Sigmoid colon (tissue), 7 donors: ENCODE data around the gene ZNF273. TPM values are rescaled to one million over a fixed set of nuclear protein-coding genes. Genes with fewer than 3 reads are reported as not detected.
A peak's percentile ranks its signal among the peaks of the same experiment; 100 is the strongest.
"Not testable (repeated sequence)": the region's sequence is repeated elsewhere in the genome, so short reads cannot be mapped to it uniquely, and the experiment has no call there.

Source experiments
- DNase-seq: peaks from one replicate; pipeline ENCODE4 v3.0.0-alpha.2; 2019
- H3K27ac ChIP-seq, 4 donors: fragments of 200-600 bp; sonication (generic); one replicate each; pipeline ENCODE4 v1.5.1; 2016 to 2019; ENCODE audit warnings: mild to moderate bottlenecking in 1 of 4
- H3K27me3 ChIP-seq, 3 donors: fragments of 200-600 bp; sonication (generic); one replicate each; pipeline ENCODE4 v1.5.1; 2019; ENCODE audit warnings: mild to moderate bottlenecking in 1 of 3
- H3K36me3 ChIP-seq, 4 donors: fragments of 200-600 bp; sonication (generic); one replicate each; pipeline ENCODE4 v1.5.1; 2016 to 2019
- H3K4me1 ChIP-seq, 4 donors: fragments of 200-600 bp; sonication (generic); one replicate each; pipeline ENCODE4 v1.5.1; 2017 to 2019
- H3K4me3 ChIP-seq, 4 donors: fragments of 200-600 bp; sonication (generic); one replicate each; pipeline ENCODE4 v1.5.1; 2017 to 2019; ENCODE audit warnings: mild to moderate bottlenecking in 2 of 4, moderate library complexity in 1 of 4
- H3K9me3 ChIP-seq, 4 donors: fragments of 200-600 bp in 3 of 4; sonication (generic) in 3 of 4; one replicate each; pipeline versions ENCODE4 v1.5.1 to v1.6.1; 2013 to 2019
- EP300 ChIP-seq, 4 donors: sonication (generic); formaldehyde crosslinking; IDR thresholded peaks; one replicate each; pipeline ENCODE4 v1.6.1; 2017; ENCODE audit warnings: antibody characterized with exemption in 4 of 4
- POLR2A ChIP-seq, 2 donors: fragments of 450-650 bp; IDR thresholded peaks; one replicate each; pipeline ENCODE4 v1.6.1; 2016; ENCODE audit warnings: antibody characterized with exemption in 2 of 2, mild to moderate bottlenecking in 2 of 2, moderate library complexity in 2 of 2
- POLR2AphosphoS5 ChIP-seq, 4 donors: sonication (generic); formaldehyde crosslinking; IDR thresholded peaks; one replicate each; pipeline ENCODE4 v1.6.1; 2017; ENCODE audit warnings: antibody characterized with exemption in 4 of 4
- WGBS, 2 donors: extraction: QIAGEN DNeasy Blood & Tissue Kit; methylation state at CpG; one replicate each; pipeline ENCODE4 v1.1.7; 2013; 5-methylcytosine and 5-hydroxymethylcytosine counted together
- intact Hi-C: fragments of 100-400 bp; cut with DNase I; formaldehyde crosslinking; loops from one replicate; pipeline ENCODE4 v1.15.1; 2023
- polyA plus RNA-seq, 3 donors: library from polyadenylated mRNA; stranded (reverse); fragments of 200-250 nt; gene quantifications; one replicate each; pipeline ENCODE4 v1.2.3, GENCODE V29; 2013
- total RNA-seq, 4 donors: library from RNA; depleted of rRNA; stranded (reverse); fragments of >200 nt; gene quantifications; one replicate each; pipeline ENCODE4 v1.1.0, GENCODE V29; 2016
- TF ChIP-seq, protein P1 (sequence below), 4 experiments: fragments of 450-650 bp in 3 of 4; fragments of 200-600 bp in 1 of 4; IDR thresholded peaks; one replicate each; pipeline ENCODE4 v1.5.1; 2016 to 2019; ENCODE audit warnings: antibody characterized with exemption in 4 of 4, mild to moderate bottlenecking in 3 of 4, moderate library complexity in 2 of 4
- donor health status: healthy with polysubstance abuse.
- donor health status: Bipolar disorder and iron deficiency.
- donor health status: healthy.

ZNF273 gene
- total and polyA plus RNA-seq, 7 donors = 1.2 to 38.2 (median 7.5) TPM

DNA sequence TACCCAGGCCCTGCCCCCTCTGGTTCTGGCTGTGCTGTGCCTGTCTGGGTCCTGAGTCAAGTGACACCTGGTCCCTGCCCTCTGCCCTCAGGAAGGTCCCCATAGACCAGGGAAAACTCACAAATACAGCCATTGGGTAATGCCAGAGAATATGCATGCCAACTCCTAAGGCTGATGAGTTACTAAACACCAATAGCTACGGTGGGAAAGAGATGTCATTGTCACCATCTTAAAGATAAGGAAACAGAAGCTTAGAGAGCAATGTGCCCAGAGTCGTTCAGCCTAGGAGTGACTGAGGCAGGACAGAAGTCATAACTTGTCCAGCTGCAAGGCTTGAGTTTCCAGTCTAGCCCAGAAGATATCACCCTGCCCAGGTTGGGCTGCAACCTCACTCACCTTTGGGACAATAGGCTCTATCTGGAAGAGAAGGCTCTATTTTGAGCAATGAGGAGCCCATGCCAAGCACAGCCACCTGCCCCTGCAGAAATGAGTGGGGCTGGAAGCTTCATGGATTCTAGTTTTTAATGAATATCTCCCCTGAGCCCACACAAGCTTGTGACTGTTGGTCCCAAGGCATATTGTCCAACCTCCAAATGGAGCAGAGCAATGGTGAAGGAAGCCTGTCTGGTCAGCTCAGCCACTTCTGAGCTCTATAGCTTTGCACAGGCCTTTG is 42.6 kb downstream of the ZNF273 start:
- Histone ChIP-seq H3K9me3 (no peaks in the 10 kb centered on the region), H3K4me1 (peaks cover 0 to 12% (median 11%) of the 10 kb centered on the region in 4 donors)
- 35 to 41% methylated on average over 2 of the region's 2 CpGs for WGBS, 2 donors

DNA sequence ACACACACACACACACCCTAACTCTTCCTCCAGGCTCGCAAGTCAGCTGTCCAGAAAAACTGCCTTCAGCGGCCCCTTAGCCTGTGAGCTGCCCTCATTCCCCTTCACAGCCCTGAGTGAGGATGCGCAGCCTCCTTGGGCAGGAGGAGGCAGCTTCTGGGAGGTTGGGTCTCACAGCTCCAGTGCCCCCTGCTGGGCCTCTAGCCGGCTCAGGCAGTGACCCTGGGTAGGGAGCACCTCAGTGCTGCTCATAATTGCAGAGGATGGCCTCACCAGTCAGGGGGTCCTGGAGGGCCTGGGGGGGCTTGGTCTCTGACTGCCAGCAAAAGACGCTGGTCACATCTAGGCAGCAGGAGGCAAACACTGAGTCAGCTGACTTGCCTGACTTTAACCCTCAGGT is 43.7 kb downstream of the ZNF273 start:
- DNase-seq = no peak
- H3K27me3 ChIP-seq = peaks cover 10 to 39% (median 13%) of the 10 kb centered on the region in 3 donors
- H3K27ac ChIP-seq = no peak overlapping the region
- WGBS, 2 donors = 30 to 38% methylated on average over 5 of the region's 5 CpGs
- H3K4me3 ChIP-seq = peak overlapping the region in 1 of 4 donors; percentile 48
- no peaks in the 10 kb centered on the region for H3K9me3 ChIP-seq
- TF ChIP-seq, protein P1, sequence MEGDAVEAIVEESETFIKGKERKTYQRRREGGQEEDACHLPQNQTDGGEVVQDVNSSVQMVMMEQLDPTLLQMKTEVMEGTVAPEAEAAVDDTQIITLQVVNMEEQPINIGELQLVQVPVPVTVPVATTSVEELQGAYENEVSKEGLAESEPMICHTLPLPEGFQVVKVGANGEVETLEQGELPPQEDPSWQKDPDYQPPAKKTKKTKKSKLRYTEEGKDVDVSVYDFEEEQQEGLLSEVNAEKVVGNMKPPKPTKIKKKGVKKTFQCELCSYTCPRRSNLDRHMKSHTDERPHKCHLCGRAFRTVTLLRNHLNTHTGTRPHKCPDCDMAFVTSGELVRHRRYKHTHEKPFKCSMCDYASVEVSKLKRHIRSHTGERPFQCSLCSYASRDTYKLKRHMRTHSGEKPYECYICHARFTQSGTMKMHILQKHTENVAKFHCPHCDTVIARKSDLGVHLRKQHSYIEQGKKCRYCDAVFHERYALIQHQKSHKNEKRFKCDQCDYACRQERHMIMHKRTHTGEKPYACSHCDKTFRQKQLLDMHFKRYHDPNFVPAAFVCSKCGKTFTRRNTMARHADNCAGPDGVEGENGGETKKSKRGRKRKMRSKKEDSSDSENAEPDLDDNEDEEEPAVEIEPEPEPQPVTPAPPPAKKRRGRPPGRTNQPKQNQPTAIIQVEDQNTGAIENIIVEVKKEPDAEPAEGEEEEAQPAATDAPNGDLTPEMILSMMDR (IDR thresholded peaks at IDR 0.05) = peak in 1 of 4 experiments; percentile 15
- no peak for TF ChIP-seq EP300 (IDR thresholded peaks at IDR 0.05)
- TF ChIP-seq POLR2A (IDR thresholded peaks at IDR 0.05) = no peak
- no peak for TF ChIP-seq POLR2AphosphoS5 (IDR thresholded peaks at IDR 0.05)
- intact Hi-C loops = loop anchor here (5.0 kb wide), 1 partner anchor 356 kb away; no protein-coding TSS in a partner anchor
- H3K4me1 ChIP-seq = peaks cover 0 to 12% (median 11%) of the 10 kb centered on the region in 4 donors
- no peaks in the 10 kb centered on the region for H3K36me3 ChIP-seq

More for the DNA sequence above, 42.6 kb downstream of the ZNF273 start:
- no peak for TF ChIP-seq POLR2A (IDR thresholded peaks at IDR 0.05)
- TF ChIP-seq, protein P1 (IDR thresholded peaks at IDR 0.05) = no peak
- no peak for TF ChIP-seq EP300 (IDR thresholded peaks at IDR 0.05)
- no peak for TF ChIP-seq POLR2AphosphoS5 (IDR thresholded peaks at IDR 0.05)
- no peak overlapping the region for H3K27ac ChIP-seq
- H3K27me3 ChIP-seq = peaks cover 10 to 39% (median 13%) of the 10 kb centered on the region in 3 donors
- no peak overlapping the region for H3K4me3 ChIP-seq
- intact Hi-C loops = loop anchor here (5.0 kb wide), 1 partner anchor 357 kb away; no protein-coding TSS in a partner anchor
- no peak for DNase-seq
- no peaks in the 10 kb centered on the region for H3K36me3 ChIP-seq

DNA sequence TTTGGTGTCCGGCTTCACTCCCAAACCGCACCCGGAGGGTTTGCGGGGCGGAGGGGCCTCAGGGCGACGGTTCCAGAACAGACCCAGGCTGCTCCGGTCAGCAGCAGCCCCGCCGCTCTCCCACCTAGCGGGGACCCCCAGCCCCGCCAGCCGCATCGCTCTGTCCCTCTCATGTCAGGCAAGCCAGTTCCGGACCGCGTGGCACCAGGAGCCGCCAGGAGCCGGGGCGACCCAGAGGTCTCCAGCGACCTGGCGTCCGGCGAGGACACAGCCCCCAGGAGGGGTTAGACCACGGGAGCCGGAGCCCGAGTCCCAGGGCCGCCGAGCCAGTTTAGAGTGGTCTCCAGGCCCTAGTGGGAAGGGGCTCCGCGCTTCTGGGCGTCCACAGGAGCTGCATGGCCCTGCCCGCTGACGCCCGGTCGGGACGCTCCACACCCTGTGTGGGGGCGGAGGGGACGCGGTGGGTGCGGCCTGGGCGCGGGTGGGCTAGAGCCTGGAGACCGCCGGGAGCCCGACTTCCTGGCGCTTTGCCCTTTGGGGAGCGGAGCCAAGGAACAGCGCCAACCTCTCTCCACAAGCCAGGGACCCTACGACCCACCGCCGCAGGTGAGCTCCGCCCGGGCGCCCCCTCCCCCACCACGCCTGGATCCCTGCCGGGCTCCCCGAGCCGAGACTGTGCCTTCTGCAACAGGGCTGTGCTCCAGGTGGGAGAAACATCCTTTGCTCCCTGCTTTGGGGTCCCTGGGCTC is 44.4 kb downstream of the ZNF273 start:
- H3K27ac ChIP-seq = no peak overlapping the region
- H3K4me3 ChIP-seq = peak overlapping the region; percentile 14 to 49 (median 42)
- no peak for DNase-seq
- 4% methylated on average over 59 of the region's 59 CpGs for WGBS, 2 donors
- TF ChIP-seq, protein P1 (IDR thresholded peaks at IDR 0.05) = no peak
- TF ChIP-seq POLR2AphosphoS5 (IDR thresholded peaks at IDR 0.05) = no peak
- no peak for TF ChIP-seq EP300 (IDR thresholded peaks at IDR 0.05)
- peaks cover 10 to 39% (median 13%) of the 10 kb centered on the region in 3 donors for H3K27me3 ChIP-seq
- no peaks in the 10 kb centered on the region for H3K9me3 ChIP-seq
- no peaks in the 10 kb centered on the region for H3K36me3 ChIP-seq
- peaks cover 0 to 12% (median 11%) of the 10 kb centered on the region in 4 donors for H3K4me1 ChIP-seq
- intact Hi-C loops = loop anchor here (5.0 kb wide), 1 partner anchor 355 kb away; no protein-coding TSS in a partner anchor

DNA sequence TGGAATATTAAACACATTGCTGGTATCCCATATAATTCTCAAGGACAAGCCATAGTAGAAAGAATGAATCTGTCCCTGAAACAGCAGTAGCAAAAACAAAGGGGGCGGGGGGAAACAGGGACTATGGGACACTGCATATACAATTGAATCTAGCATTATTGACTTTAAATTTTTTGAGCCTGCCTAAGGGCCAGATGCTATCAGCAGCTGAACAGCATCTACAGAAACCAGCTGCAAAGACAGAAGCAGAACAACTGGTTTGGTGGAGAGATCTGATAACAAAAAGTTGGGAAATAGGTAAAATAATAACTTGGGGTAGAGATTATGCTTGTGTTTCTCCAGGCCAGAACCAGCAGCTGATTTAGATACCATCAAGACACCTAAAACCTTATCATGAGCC is 45.7 kb downstream of the ZNF273 start:
- intact Hi-C loops = loop anchor here (5.0 kb wide), 1 partner anchor 354 kb away; no protein-coding TSS in a partner anchor
- Histone ChIP-seq H3K4me1 (peaks cover 0 to 12% (median 11%) of the 10 kb centered on the region in 4 donors), H3K27me3 (peaks cover 10 to 39% (median 13%) of the 10 kb centered on the region in 3 donors)
- not testable (repeated sequence) for H3K36me3 ChIP-seq, H3K27ac ChIP-seq, DNase-seq, H3K9me3 ChIP-seq, H3K4me3 ChIP-seq
- WGBS, 2 donors = 94% methylated on average over 1 of the region's 1 CpG

DNA sequence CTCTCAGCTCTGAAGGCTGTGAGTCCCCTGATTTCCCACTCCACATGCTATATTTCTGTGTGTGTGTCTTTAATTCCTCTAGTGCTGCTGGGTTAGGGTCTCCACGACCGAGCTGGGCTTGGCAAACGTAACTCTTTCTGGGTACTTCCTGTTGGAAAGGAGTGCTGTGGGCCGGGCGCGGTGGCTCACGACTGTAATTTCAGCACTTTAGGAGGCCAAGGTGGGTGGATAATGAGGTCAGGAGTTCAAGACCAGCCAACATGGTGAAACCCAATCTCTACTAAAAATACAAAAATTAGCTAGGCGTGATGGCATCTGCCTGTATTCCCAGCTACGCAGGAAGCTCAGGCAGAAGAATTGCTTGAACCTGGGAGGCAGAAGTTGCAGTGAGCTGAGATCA is 47.6 kb downstream of the ZNF273 start:
- not testable (repeated sequence) for DNase-seq
- 31 to 49% methylated on average over 9 of the region's 9 CpGs for WGBS, 2 donors
- intact Hi-C loops = loop anchor here (10.0 kb wide), 1 partner anchor 434 kb away; no protein-coding TSS in a partner anchor

More for the DNA sequence above, 47.6 kb downstream of the ZNF273 start:
- H3K4me1 ChIP-seq = peaks cover 0 to 12% (median 11%) of the 10 kb centered on the region in 4 donors
- not testable (repeated sequence) for H3K9me3 ChIP-seq, H3K27ac ChIP-seq, H3K36me3 ChIP-seq, H3K4me3 ChIP-seq
- H3K27me3 ChIP-seq = peaks cover 10 to 31% (median 13%) of the 10 kb centered on the region in 3 donors
